OCI-LY3 (cell line): Measurements from ENCODE around the gene SLC39A1.

Experiments used
- CTCF ChIP-seq: fragments of 200-600, 300-600 bp; sonication (generic); IDR thresholded peaks from 2 replicates; pipeline ENCODE4 v1.5.1; 2014; ENCODE audit warnings: antibody characterized with exemption, low read length, low read depth
- EZH2phosphoT487 ChIP-seq: fragments of 200-600 bp; shearing (Covaris generic); IDR thresholded peaks from 2 replicates; pipeline ENCODE4 v1.6.1; 2018; ENCODE audit warnings: antibody characterized with exemption, mixed run types, low read depth

- TF ChIP-seq CTCF: no peak
- no peak for TF ChIP-seq EZH2phosphoT487
Observed at GRCh38 chr1:153970346-153970745, 7.0 kb upstream of the SLC39A1 start.
